ENCODE results near the gene MTCL1.

Gene MTCL1

GRCh38 chr18:8828798-8829197 lies 123.4 kb downstream of the MTCL1 start:
- ChIA-PET POLR2A (no interaction called here), CTCF (no interaction called here)
- no peak for TF ChIP-seq ELF4 (IDR thresholded peaks at IDR 0.05)
- no peak for DNase-seq (ENCODE audit: extremely low spot score)

DNA sequence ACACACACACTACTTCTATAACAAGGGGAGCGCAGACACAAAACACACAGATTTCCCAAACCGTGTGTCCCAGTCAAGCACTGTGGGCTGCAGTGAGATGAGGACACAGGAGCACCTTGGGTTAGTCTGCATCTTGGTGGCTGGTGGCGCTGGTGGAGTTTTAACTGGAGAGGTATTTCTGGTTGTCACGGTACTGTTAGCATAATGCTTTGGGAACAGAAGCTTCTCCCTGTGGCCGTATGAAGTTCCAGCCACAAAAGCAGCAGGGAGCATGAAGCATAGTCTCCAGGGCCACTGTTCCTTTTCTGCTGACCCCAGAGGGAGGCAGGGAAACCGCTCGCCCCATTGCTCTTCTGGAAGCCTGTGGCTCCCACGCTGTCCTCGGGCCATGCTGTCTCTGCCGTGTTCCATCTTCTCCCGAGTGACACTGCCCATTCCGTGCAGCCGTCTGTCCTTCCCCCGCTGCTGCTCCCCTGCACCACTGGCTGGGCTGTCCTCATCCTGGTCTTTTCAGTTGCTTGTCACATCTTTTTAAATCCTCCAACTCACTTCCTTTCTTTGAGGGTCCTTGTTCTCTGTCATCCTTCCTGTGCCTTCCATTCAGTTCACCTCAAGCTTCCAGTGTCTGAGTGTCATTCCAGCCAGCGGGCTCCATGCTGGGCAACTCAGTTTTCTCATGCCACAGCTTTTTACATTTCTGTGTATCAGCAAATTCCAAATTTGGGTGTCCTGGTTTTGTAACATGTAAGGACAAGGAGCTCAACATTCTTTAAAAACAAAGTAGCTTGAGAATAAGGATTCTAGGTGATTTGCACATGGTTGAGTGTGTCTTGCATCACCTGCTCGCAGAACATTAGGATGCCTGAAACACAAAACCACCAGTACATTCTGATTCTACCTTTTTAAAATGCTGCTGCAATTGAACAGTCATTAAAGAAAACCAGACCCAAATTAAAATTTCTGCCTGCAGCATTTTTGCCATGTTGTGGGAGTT lies 125.0 kb downstream of the MTCL1 start:
- ChIA-PET POLR2A (no interaction called here), CTCF (no interaction called here)
- no peak for DNase-seq (ENCODE audit: extremely low spot score)
- TF ChIP-seq BHLHE40 (IDR thresholded peaks at IDR 0.05; ENCODE audit: borderline replicate concordance), result no peak
- no peak for TF ChIP-seq FOXK2 (IDR thresholded peaks at IDR 0.05)
- no peak for TF ChIP-seq FOXA1 (IDR thresholded peaks at IDR 0.05)
- no peak for TF ChIP-seq ZNF384 (IDR thresholded peaks at IDR 0.05)
- no peak for TF ChIP-seq NFRKB (IDR thresholded peaks at IDR 0.05)
- no peak for TF ChIP-seq SUZ12 (IDR thresholded peaks at IDR 0.05)
- no peak for TF ChIP-seq TARDBP (IDR thresholded peaks at IDR 0.05)
- no peak for TF ChIP-seq FOXM1 (IDR thresholded peaks at IDR 0.05; ENCODE audit: borderline replicate concordance)
- TF ChIP-seq LEF1 (IDR thresholded peaks at IDR 0.05; ENCODE audit: borderline replicate concordance), result no peak
- TF ChIP-seq CTBP1 (IDR thresholded peaks at IDR 0.05; ENCODE audit: borderline replicate concordance), result no peak
- TF ChIP-seq, protein P1, sequence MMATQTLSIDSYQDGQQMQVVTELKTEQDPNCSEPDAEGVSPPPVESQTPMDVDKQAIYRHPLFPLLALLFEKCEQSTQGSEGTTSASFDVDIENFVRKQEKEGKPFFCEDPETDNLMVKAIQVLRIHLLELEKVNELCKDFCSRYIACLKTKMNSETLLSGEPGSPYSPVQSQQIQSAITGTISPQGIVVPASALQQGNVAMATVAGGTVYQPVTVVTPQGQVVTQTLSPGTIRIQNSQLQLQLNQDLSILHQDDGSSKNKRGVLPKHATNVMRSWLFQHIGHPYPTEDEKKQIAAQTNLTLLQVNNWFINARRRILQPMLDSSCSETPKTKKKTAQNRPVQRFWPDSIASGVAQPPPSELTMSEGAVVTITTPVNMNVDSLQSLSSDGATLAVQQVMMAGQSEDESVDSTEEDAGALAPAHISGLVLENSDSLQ (IDR thresholded peaks at IDR 0.05), result no peak
- TF ChIP-seq SP1 (IDR thresholded peaks at IDR 0.05), result no peak
- no peak for TF ChIP-seq ELF4 (IDR thresholded peaks at IDR 0.05)
- TF ChIP-seq ARNT (IDR thresholded peaks at IDR 0.05), result no peak
- TF ChIP-seq L3MBTL2 (conservative IDR thresholded peaks at IDR 0.05), result no peak
- TF ChIP-seq HDGF (IDR thresholded peaks at IDR 0.05; ENCODE audit: borderline replicate concordance), result no peak

GRCh38 chr18:8831112-8831511 lies 125.8 kb downstream of the MTCL1 start:
- CTCF ChIA-PET, result no interaction called here

DNA sequence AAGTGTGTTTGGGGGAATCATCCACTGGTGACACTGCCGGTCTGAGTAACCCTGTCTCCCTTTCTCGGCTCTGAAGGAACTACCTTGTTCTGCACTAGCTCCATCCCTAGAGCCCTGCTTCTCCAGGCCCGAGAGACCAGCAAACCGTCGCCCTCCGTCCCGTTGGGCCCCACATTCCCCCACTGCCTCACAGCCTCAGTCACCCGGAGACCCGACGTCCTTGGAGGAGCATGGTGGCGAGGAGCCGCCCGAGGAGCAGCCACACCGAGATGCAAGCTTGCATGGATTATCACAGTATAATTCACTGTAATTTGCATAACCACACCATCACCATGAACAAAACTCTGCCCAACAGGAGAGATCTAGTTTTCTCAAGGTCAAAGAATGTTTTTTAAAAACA lies 126.2 kb downstream of the MTCL1 start:
- CTCF ChIA-PET, result no interaction called here
- POLR2A ChIA-PET, result no interaction called here
- no peak for DNase-seq (ENCODE audit: extremely low spot score)
- no peak for TF ChIP-seq ZNF384 (IDR thresholded peaks at IDR 0.05)

More at GRCh38 chr18:8831112-8831511, 125.8 kb downstream of the MTCL1 start:
- POLR2A ChIA-PET, result no interaction called here
- no peak for TF ChIP-seq SUZ12 (IDR thresholded peaks at IDR 0.05)
- no peak for TF ChIP-seq HDGF (IDR thresholded peaks at IDR 0.05; ENCODE audit: borderline replicate concordance)
- TF ChIP-seq ARNT (IDR thresholded peaks at IDR 0.05), result no peak
- no peak for TF ChIP-seq SP1 (IDR thresholded peaks at IDR 0.05)
- TF ChIP-seq L3MBTL2 (conservative IDR thresholded peaks at IDR 0.05), result no peak
- TF ChIP-seq FOXA1 (IDR thresholded peaks at IDR 0.05), result no peak
- no peak for TF ChIP-seq FOXM1 (IDR thresholded peaks at IDR 0.05; ENCODE audit: borderline replicate concordance)
- TF ChIP-seq, protein P1 (IDR thresholded peaks at IDR 0.05), result no peak
- no peak for TF ChIP-seq BHLHE40 (IDR thresholded peaks at IDR 0.05; ENCODE audit: borderline replicate concordance)
- no peak for TF ChIP-seq NFRKB (IDR thresholded peaks at IDR 0.05)
- no peak for TF ChIP-seq TARDBP (IDR thresholded peaks at IDR 0.05)
- TF ChIP-seq CTBP1 (IDR thresholded peaks at IDR 0.05; ENCODE audit: borderline replicate concordance), result no peak
- no peak for TF ChIP-seq ZNF384 (IDR thresholded peaks at IDR 0.05)
- no peak for TF ChIP-seq LEF1 (IDR thresholded peaks at IDR 0.05; ENCODE audit: borderline replicate concordance)
- no peak for TF ChIP-seq ELF4 (IDR thresholded peaks at IDR 0.05)
- TF ChIP-seq FOXK2 (IDR thresholded peaks at IDR 0.05), result no peak
- no peak for DNase-seq (ENCODE audit: extremely low spot score)

DNA sequence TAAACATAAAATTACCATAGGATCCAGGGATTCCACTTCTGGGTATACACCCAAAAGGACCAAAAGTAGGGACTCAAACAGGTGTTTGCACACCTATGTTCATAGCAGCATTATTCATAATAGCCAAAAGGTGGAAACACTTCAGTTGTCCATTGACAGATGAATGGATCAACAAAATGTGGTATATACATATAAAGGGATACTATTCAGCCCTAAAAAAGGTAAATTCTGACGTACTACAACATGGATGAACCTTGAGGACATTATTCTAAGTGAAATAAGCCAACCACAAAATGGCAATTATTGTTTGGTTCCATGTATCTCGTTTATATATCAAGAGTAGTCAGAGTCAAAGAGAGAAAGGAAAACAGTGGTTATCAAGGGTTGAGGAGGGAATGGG lies 128.1 kb downstream of the MTCL1 start:
- TF ChIP-seq FOXA1 (IDR thresholded peaks at IDR 0.05), result no peak
- no peak for TF ChIP-seq ZNF384 (IDR thresholded peaks at IDR 0.05)
- TF ChIP-seq ELF4 (IDR thresholded peaks at IDR 0.05), result no peak
- no peak for TF ChIP-seq FOXK2 (IDR thresholded peaks at IDR 0.05)
- TF ChIP-seq, protein P1 (IDR thresholded peaks at IDR 0.05), result no peak
- TF ChIP-seq BHLHE40 (IDR thresholded peaks at IDR 0.05; ENCODE audit: borderline replicate concordance), result no peak
- no peak for TF ChIP-seq HDGF (IDR thresholded peaks at IDR 0.05; ENCODE audit: borderline replicate concordance)
- no peak for TF ChIP-seq TARDBP (IDR thresholded peaks at IDR 0.05)
- TF ChIP-seq CTBP1 (IDR thresholded peaks at IDR 0.05; ENCODE audit: borderline replicate concordance), result no peak
- no peak for TF ChIP-seq SP1 (IDR thresholded peaks at IDR 0.05)
- TF ChIP-seq L3MBTL2 (conservative IDR thresholded peaks at IDR 0.05), result no peak
- TF ChIP-seq FOXM1 (IDR thresholded peaks at IDR 0.05; ENCODE audit: borderline replicate concordance), result no peak
- TF ChIP-seq SUZ12 (IDR thresholded peaks at IDR 0.05), result no peak
- no peak for TF ChIP-seq NFRKB (IDR thresholded peaks at IDR 0.05)
- no peak for TF ChIP-seq LEF1 (IDR thresholded peaks at IDR 0.05; ENCODE audit: borderline replicate concordance)
- TF ChIP-seq ARNT (IDR thresholded peaks at IDR 0.05), result no peak
- CTCF ChIA-PET, result no interaction called here
- POLR2A ChIA-PET, result no interaction called here
- DNase-seq (ENCODE audit: extremely low spot score), result no peak

DNA sequence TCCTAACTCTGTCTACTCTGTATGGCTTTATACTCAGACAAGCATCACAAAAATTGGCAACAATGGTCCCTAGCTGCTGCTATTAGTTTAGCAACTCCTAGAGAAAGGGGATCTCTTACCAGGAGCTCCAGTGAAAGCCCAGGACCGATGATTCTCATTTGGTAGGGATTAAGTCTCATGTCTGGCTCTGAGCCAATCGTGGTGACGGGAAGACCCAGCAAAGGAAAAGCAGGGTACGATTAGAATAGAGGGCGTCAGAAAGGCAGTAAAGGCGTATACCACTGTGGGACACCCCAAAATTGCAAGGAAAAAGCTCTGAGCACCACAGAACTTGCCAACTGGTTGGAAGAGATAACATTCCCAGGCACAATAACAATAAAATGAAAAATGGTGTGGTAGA lies 129.5 kb downstream of the MTCL1 start:
- DNase-seq (ENCODE audit: extremely low spot score), result no peak
- ChIA-PET CTCF (no interaction called here), POLR2A (no interaction called here)
- TF ChIP-seq, protein P1 (IDR thresholded peaks at IDR 0.05), result no peak
- TF ChIP-seq FOXA1 (IDR thresholded peaks at IDR 0.05) (no peak), LEF1 (IDR thresholded peaks at IDR 0.05; ENCODE audit: borderline replicate concordance) (no peak), HDGF (IDR thresholded peaks at IDR 0.05; ENCODE audit: borderline replicate concordance) (no peak), SUZ12 (IDR thresholded peaks at IDR 0.05) (no peak), CTBP1 (IDR thresholded peaks at IDR 0.05; ENCODE audit: borderline replicate concordance) (no peak), ELF4 (IDR thresholded peaks at IDR 0.05) (no peak), BHLHE40 (IDR thresholded peaks at IDR 0.05; ENCODE audit: borderline replicate concordance) (no peak), FOXK2 (IDR thresholded peaks at IDR 0.05) (no peak), ZNF384 (IDR thresholded peaks at IDR 0.05) (no peak), L3MBTL2 (conservative IDR thresholded peaks at IDR 0.05) (no peak), NFRKB (IDR thresholded peaks at IDR 0.05) (no peak), FOXM1 (IDR thresholded peaks at IDR 0.05; ENCODE audit: borderline replicate concordance) (no peak)
